H1 (cell line): Measurements from ENCODE around the gene LRP2BP. TPM values are rescaled to one million over a fixed set of nuclear protein-coding genes. Genes with fewer than 3 reads are reported as not detected.

Experiments
- CTCF ChIA-PET: fragments of 300-600 bp; sonication (Branson Sonifier 250); formaldehyde crosslinking; loops from one replicate; lab custom pipeline; 2021; ENCODE audit not compliant: partially characterized antibody; lab: Charles Lee
- POLR2A ChIA-PET: fragments of 300-600 bp; sonication (Branson Sonifier 250); formaldehyde crosslinking; loops from one replicate; lab custom pipeline; 2021; ENCODE audit warnings: inconsistent platforms; ENCODE audit not compliant: partially characterized antibody; lab: Charles Lee
- DNase-seq, 2 experiments: peaks; one replicate each; pipeline versions ENCODE4 v3.0.0 to v3.0.0-alpha.2; 2010 to 2022; ENCODE audit warnings: low spot score in 2 of 2, low read depth in 1 of 2, mixed read lengths in 1 of 2
- FAIRE-seq: peaks from 2 replicates; lab custom pipeline; 2011; peaks lifted over from hg19 to GRCh38; lab: Jason Lieb, UNC
- H2AFZ ChIP-seq: 2 replicates; pipeline ENCODE4 v1.8.1; 2012; ENCODE audit warnings: low read length, inconsistent platforms
- H2AK5ac ChIP-seq: 2 replicates; pipeline ENCODE4 v1.6.1; 2013; ENCODE audit warnings: low read depth, low read length
- H2BK120ac ChIP-seq: replicated peaks from 2 replicates; pipeline ENCODE3; 2013; ENCODE audit warnings: low read depth, low read length, inconsistent platforms
- H2BK12ac ChIP-seq: 2 replicates; pipeline ENCODE4 v1.6.1; 2013; ENCODE audit warnings: low read depth, low read length
- H2BK15ac ChIP-seq: 2 replicates; pipeline ENCODE4 v1.6.1; 2013; ENCODE audit warnings: low read length
- H2BK20ac ChIP-seq: 2 replicates; pipeline ENCODE4 v1.6.1; 2013; ENCODE audit warnings: low read length
- H2BK5ac ChIP-seq: 2 replicates; pipeline ENCODE4 v1.6.1; 2013; ENCODE audit warnings: low read depth, low read length
- H3K14ac ChIP-seq: 2 replicates; pipeline ENCODE4 v1.6.1; 2013; ENCODE audit warnings: inconsistent platforms; ENCODE audit not compliant: insufficient read length
- H3K18ac ChIP-seq: 2 replicates; pipeline ENCODE4 v1.6.1; 2013; ENCODE audit warnings: low read length; ENCODE audit errors: extremely low read depth
- H3K23ac ChIP-seq: 2 replicates; pipeline ENCODE4 v1.6.1; 2013; ENCODE audit warnings: inconsistent platforms; ENCODE audit not compliant: insufficient read length
- H3K23me2 ChIP-seq: 2 replicates; pipeline ENCODE4 v1.6.1; 2013; ENCODE audit warnings: low read depth, low read length
- H3K27ac ChIP-seq: 2 replicates; pipeline ENCODE4 v1.6.1; 2011; ENCODE audit warnings: low read depth, low read length, inconsistent platforms
- H3K27me3 ChIP-seq, 4 experiments: replicated peaks in 1 of 4; 1 replicate in 1 of 4; 2 replicates in 3 of 4; pipeline versions ENCODE4 v1.6.1 to v1.8.1; 2011 to 2013; ENCODE audit warnings: low read length in 3 of 4, mild to moderate bottlenecking in 3 of 4, inconsistent platforms in 2 of 4, mixed read lengths in 2 of 4, moderate library complexity in 1 of 4; ENCODE audit not compliant: control insufficient read depth in 3 of 4, insufficient read depth in 3 of 4; ENCODE audit errors: extremely low read depth in 1 of 4
- H3K36me3 ChIP-seq, 4 experiments: 2 replicates each; pipeline versions ENCODE4 v1.6.1 to v1.8.1; 2011 to 2013; ENCODE audit warnings: mild to moderate bottlenecking in 4 of 4, low read length in 3 of 4, moderate library complexity in 2 of 4, control low read depth in 1 of 4, inconsistent platforms in 1 of 4; ENCODE audit not compliant: insufficient read depth in 4 of 4, control insufficient read depth in 2 of 4
- H3K4ac ChIP-seq: replicated peaks from 2 replicates; pipeline ENCODE3; 2013; ENCODE audit warnings: low read length, low read depth, mixed read lengths, inconsistent platforms; ENCODE audit not compliant: insufficient read length
- H3K4me1 ChIP-seq, 4 experiments: replicated peaks in 1 of 4; 1 replicate in 1 of 4; 2 replicates in 3 of 4; pipeline versions ENCODE4 v1.6.1 to v1.8.1; 2011 to 2013; ENCODE audit warnings: low read length in 3 of 4, inconsistent platforms in 2 of 4, mixed read lengths in 1 of 4; ENCODE audit not compliant: insufficient read depth in 4 of 4, control insufficient read depth in 3 of 4
- H3K4me2 ChIP-seq, 2 experiments: 2 replicates each; pipeline versions ENCODE4 v1.6.1 to v1.8.1; 2011 to 2013; ENCODE audit warnings: low read depth in 2 of 2, low read length in 2 of 2, control low read depth in 1 of 2, inconsistent platforms in 1 of 2, mild to moderate bottlenecking in 1 of 2; ENCODE audit not compliant: insufficient read depth in 1 of 2
- H3K4me3 ChIP-seq, 4 experiments: fragments of 200-600, 300-600 bp in 1 of 4; sonication (generic), shearing (Covaris generic), sonication (Bioruptor Twin) in 1 of 4; 2 replicates each; pipeline versions ENCODE4 v1.5.1 to v1.8.1; 2011 to 2016; ENCODE audit warnings: low read length in 4 of 4, low read depth in 3 of 4, control low read depth in 2 of 4, inconsistent platforms in 2 of 4, mild to moderate bottlenecking in 2 of 4, mixed read lengths in 1 of 4, moderate library complexity in 1 of 4; ENCODE audit not compliant: insufficient read depth in 2 of 4; ENCODE audit errors: extremely low read depth in 1 of 4
- H3K56ac ChIP-seq: replicated peaks from 2 replicates; pipeline ENCODE3; 2013; ENCODE audit warnings: low read depth, mild to moderate bottlenecking, mixed read lengths, low read length, inconsistent platforms; ENCODE audit not compliant: insufficient read length
- H3K79me1 ChIP-seq: 2 replicates; pipeline ENCODE4 v1.6.1; 2013; ENCODE audit warnings: low read depth, low read length, control low read depth
- H3K79me2 ChIP-seq, 2 experiments: 2 replicates each; pipeline versions ENCODE4 v1.6.1 to v1.8.1; 2012 to 2013; ENCODE audit warnings: low read length in 2 of 2, mild to moderate bottlenecking in 2 of 2, inconsistent platforms in 1 of 2; ENCODE audit not compliant: insufficient read depth in 2 of 2, control insufficient read depth in 1 of 2
- H3K9ac ChIP-seq, 4 experiments: replicated peaks in 1 of 4; 1 replicate in 1 of 4; 2 replicates in 3 of 4; pipeline versions ENCODE4 v1.6.1 to v1.8.1; 2011 to 2013; ENCODE audit warnings: low read depth in 3 of 4, low read length in 3 of 4, control low read depth in 2 of 4, mild to moderate bottlenecking in 2 of 4, moderate library complexity in 2 of 4, inconsistent platforms in 1 of 4; ENCODE audit errors: extremely low read depth in 1 of 4
- H3K9me3 ChIP-seq, 2 experiments: 2 replicates each; pipeline versions ENCODE4 v1.6.1 to v1.8.1; 2012 to 2013; ENCODE audit warnings: mild to moderate bottlenecking in 2 of 2, moderate library complexity in 2 of 2, control low read depth in 1 of 2, inconsistent platforms in 1 of 2, low read depth in 1 of 2, low read length in 1 of 2, mixed read lengths in 1 of 2; ENCODE audit not compliant: insufficient read depth in 2 of 2
- H4K20me1 ChIP-seq, 2 experiments: replicated peaks in 1 of 2; 2 replicates each; pipeline versions ENCODE3 to v1.8.1; 2011 to 2013; ENCODE audit warnings: inconsistent platforms in 2 of 2, low read length in 2 of 2, mild to moderate bottlenecking in 1 of 2; ENCODE audit not compliant: insufficient read depth in 2 of 2, control insufficient read depth in 1 of 2
- H4K5ac ChIP-seq: 2 replicates; pipeline ENCODE4 v1.6.1; 2013; ENCODE audit warnings: low read length, low read depth, mixed read lengths, inconsistent platforms; ENCODE audit not compliant: insufficient read length
- H4K8ac ChIP-seq: 2 replicates; pipeline ENCODE4 v1.8.0; 2013; ENCODE audit warnings: mild to moderate bottlenecking, moderate library complexity, low read length, inconsistent platforms; ENCODE audit not compliant: insufficient read depth; ENCODE audit errors: extremely low read depth
- H4K91ac ChIP-seq: replicated peaks from 2 replicates; pipeline ENCODE3; 2013; ENCODE audit warnings: low read length, mixed read lengths, inconsistent platforms; ENCODE audit not compliant: insufficient read length
- CHD1 ChIP-seq: IDR thresholded peaks from 2 replicates; pipeline ENCODE4 v1.6.1; 2012; ENCODE audit warnings: low read depth, low read length, improper control_type of control experiment
- CREB1 ChIP-seq: IDR thresholded peaks from 2 replicates; pipeline ENCODE4 v1.6.1; 2012; ENCODE audit warnings: inconsistent platforms
- CTBP2 ChIP-seq: IDR thresholded peaks from 2 replicates; pipeline ENCODE4 v1.7.0; 2011; ENCODE audit warnings: borderline replicate concordance, mild to moderate bottlenecking, moderate library complexity, mixed read lengths, low read length; ENCODE audit not compliant: insufficient read depth, insufficient read length
- E2F6 ChIP-seq: IDR thresholded peaks from 2 replicates; pipeline ENCODE4 v1.6.1; 2012; ENCODE audit warnings: inconsistent platforms
- HDAC6 ChIP-seq: IDR thresholded peaks from one replicate; pipeline ENCODE4 v1.7.1; 2012; ENCODE audit warnings: low read depth, mild to moderate bottlenecking, inconsistent platforms, low read length, moderate library complexity
- JUND ChIP-seq: IDR thresholded peaks from 2 replicates; pipeline ENCODE4 v1.6.1; 2011; ENCODE audit warnings: mild to moderate bottlenecking, improper control_type of control experiment, low read length
- KDM1A ChIP-seq: fragments of 200-600, 300-600 bp; sonication (generic); IDR thresholded peaks from 2 replicates; pipeline ENCODE4 v1.7.1; 2016; ENCODE audit warnings: mild to moderate bottlenecking, low read length, borderline replicate concordance
- RFX5 ChIP-seq: IDR thresholded peaks from 2 replicates; pipeline ENCODE4 v1.6.1; 2011; ENCODE audit warnings: low read depth, low read length, improper control_type of control experiment, borderline replicate concordance
- TBP ChIP-seq: IDR thresholded peaks from 2 replicates; pipeline ENCODE4 v1.6.1; 2011; ENCODE audit warnings: low read depth, low read length, improper control_type of control experiment
- TEAD4 ChIP-seq: IDR thresholded peaks from 2 replicates; pipeline ENCODE4 v1.6.1; 2012; ENCODE audit warnings: low read depth, low read length, inconsistent platforms, mixed read lengths
- ZNF274 ChIP-seq: IDR thresholded peaks from 2 replicates; pipeline ENCODE4 v1.7.0; 2012; ENCODE audit warnings: low read length, borderline replicate concordance; ENCODE audit errors: extremely low read depth
- WGBS, 2 experiments: shearing (Covaris generic) in 1 of 2; methylation state at CpG; one replicate each; pipeline versions ENCODE4 v1.1.6 to v1.1.7; 2013 to 2015; ENCODE audit warnings: low lambda C conversion rate in 2 of 2, mixed read lengths in 2 of 2, inconsistent platforms in 1 of 2, low coverage in 1 of 2, missing lambda C conversion rate in 1 of 2; ENCODE audit not compliant: insufficient replicate concordance in 2 of 2, insufficient coverage in 1 of 2, insufficient read length in 1 of 2; ENCODE audit errors: extremely low coverage in 1 of 2, missing lambda C conversion rate in 1 of 2; 5-methylcytosine and 5-hydroxymethylcytosine counted together
- polyA plus RNA-seq, 7 experiments: library from polyadenylated mRNA; depleted of rRNA in 3 of 7; stranded (reverse) in 5 of 7; unstranded in 2 of 7; fragments of >200 nt in 5 of 7; fragments of 200-250 nt in 2 of 7; gene quantifications; 1 replicate in 5 of 7; 2 replicates in 1 of 7; 4 replicates in 1 of 7; pipeline versions ENCODE4 v1.2.1 to v1.2.3, GENCODE V29; 2011 to 2013; ENCODE audit warnings: missing spikeins in 2 of 7, mixed read lengths in 2 of 7
- total RNA-seq: library from RNA; stranded (reverse); fragmentation: NEBNext Ultra II Directional; extraction: Animal tissue kit (Norgen Biotek cat#: 25700); gene quantifications from 2 replicates; pipeline ENCODE4 v1.2.1, GENCODE V29; 2021

Gene LRP2BP
- total and polyA plus RNA-seq, 2 of the 8 experiments (the other 6 are each of a cell fraction or from before 2014, with no cell fraction given), result 0.12 to 0.30 TPM

- no peak overlapping the region for H3K4ac ChIP-seq
- ChIA-PET CTCF (no interaction called here), POLR2A (no interaction called here)
- H3K56ac ChIP-seq, result no peak overlapping the region
- no peaks in the 10 kb centered on the region for H3K79me1 ChIP-seq
- FAIRE-seq, result no peak
- H3K18ac ChIP-seq, result no peak overlapping the region
- H2BK5ac ChIP-seq, result no peak overlapping the region
- H3K36me3 ChIP-seq, result peaks cover 0 to 23% (median 6%) of the 10 kb centered on the region in 4 experiments; a peak in 3 of 8 replicates
- H3K9ac ChIP-seq, result no peak overlapping the region
- H3K27me3 ChIP-seq, result no peaks in the 10 kb centered on the region
- no peak overlapping the region for H3K4me2 ChIP-seq
- peaks cover 12% of the 10 kb centered on the region; the same call in 1 of the 2 replicates for H3K23me2 ChIP-seq
- H4K91ac ChIP-seq, result no peak overlapping the region
- no peaks in the 10 kb centered on the region for H3K79me2 ChIP-seq
- no peak overlapping the region for H2AFZ ChIP-seq
- H3K14ac ChIP-seq, result no peak overlapping the region
- H3K9me3 ChIP-seq, result no peaks in the 10 kb centered on the region
- H2BK15ac ChIP-seq, result no peak overlapping the region
- no peak overlapping the region for H2BK20ac ChIP-seq
- 92% methylated on average over 8 of the region's 8 CpGs; no CpG with 5 or more reads in 1 of the 2 experiments for WGBS, 2 experiments
- H3K23ac ChIP-seq, result no peak overlapping the region
- H4K5ac ChIP-seq, result no peak overlapping the region
- no peak overlapping the region for H2BK120ac ChIP-seq
- DNase-seq, result no peak
- H3K4me1 ChIP-seq, result peaks cover 0 to 6% (median 4%) of the 10 kb centered on the region in 4 experiments; a peak in 4 of 7 replicates
- H3K27ac ChIP-seq, result no peak overlapping the region
- no peak overlapping the region for H4K8ac ChIP-seq
- H4K20me1 ChIP-seq, result no peaks in the 10 kb centered on the region
- H3K4me3 ChIP-seq, result no peak overlapping the region
- H2AK5ac ChIP-seq, result no peak overlapping the region
- H2BK12ac ChIP-seq, result no peak overlapping the region
- TF ChIP-seq KDM1A (no peak), HDAC6 (no peak), CHD1 (no peak), CREB1 (no peak), TEAD4 (no peak), E2F6 (no peak), JUND (no peak), CTBP2 (no peak), TBP (no peak), ZNF274 (no peak), RFX5 (no peak)
Observed at GRCh38 chr4:185399466-185399865, 3.7 kb upstream of the LRP2BP start.
